Measurements from ENCODE around the gene USP49. TPM values are rescaled to one million over a fixed set of nuclear protein-coding genes. Genes with fewer than 3 reads are reported as not detected.

USP49 gene

DNA sequence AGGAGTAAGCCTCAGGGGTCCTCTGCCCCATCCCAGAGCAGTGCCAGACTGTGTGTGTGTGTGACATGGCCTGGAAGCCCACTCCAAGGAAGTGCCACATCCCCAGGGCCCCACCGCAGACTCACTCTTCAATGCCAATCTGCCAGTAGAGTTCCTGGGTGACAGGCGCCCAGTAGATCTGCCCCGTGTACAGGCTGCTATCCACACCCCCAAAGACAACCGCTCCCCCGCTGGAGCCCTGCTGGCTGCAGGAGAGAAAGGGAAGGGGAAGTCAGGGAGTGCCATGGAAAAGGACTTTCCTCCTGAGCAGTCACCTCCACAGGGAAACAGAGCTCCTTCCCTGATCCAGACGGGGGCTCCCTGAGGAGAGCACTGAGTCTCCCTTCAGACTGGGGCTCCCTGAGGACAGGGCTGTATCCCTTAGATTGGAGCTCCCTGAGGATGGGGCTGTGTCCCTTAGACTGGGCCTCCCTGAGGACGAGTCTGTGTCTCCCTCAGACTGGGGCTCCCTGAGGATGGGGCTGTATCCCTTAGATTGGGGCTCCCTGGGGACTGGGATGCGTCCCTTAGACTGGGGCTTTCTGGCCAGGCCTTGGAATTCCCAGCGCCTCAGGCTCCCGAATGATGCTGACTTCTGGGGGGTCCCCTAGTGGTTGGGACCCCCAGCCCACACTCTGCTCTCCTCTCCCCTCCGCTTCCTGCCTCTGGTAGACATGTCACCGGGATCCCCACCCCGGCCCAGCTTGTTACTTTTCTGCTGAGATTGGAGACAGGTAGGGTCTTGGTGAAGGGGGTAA, 154.6 kb downstream of the USP49 start:
- H3K36me3 ChIP-seq (replicated peaks in 1 of 2; ENCODE audit: control insufficient read depth in 2 of 2, insufficient read depth in 2 of 2, low read length in 2 of 2), result no peaks in the 10 kb centered on the region
- no peak overlapping the region for H3K4me3 ChIP-seq (ENCODE audit: low read length in 2 of 2)
- WGBS, 2 donors (ENCODE audit: extremely low coverage in 2 of 2, insufficient read length in 2 of 2, insufficient replicate concordance in 1 of 2), result no CpG with 5 or more reads among the region's 13 CpGs
- H3K27ac ChIP-seq (replicated peaks; ENCODE audit: low read length), result no peak overlapping the region
- peaks cover 0 to 27% (median 0%) of the 10 kb centered on the region in 3 experiments for H3K27me3 ChIP-seq (ENCODE audit: control insufficient read depth in 3 of 3, insufficient read depth in 3 of 3, low read depth in 1 of 3, low read length in 3 of 3)
- H3K14ac ChIP-seq (ENCODE audit: low read length), result peak overlapping the region; percentile 22
- no peak overlapping the region for H2BK120ac ChIP-seq (ENCODE audit: low read depth, low read length)
- H3K4me1 ChIP-seq (ENCODE audit: control insufficient read depth in 2 of 2, insufficient read depth in 1 of 2, low read depth in 1 of 2, low read length in 2 of 2), result peaks cover 5 to 13% of the 10 kb centered on the region in 2 donors
- H3K9ac ChIP-seq (ENCODE audit: low read depth, low read length, poor library complexity), result peak overlapping the region; percentile 1
- H3K23ac ChIP-seq (ENCODE audit: low read depth, low read length, poor library complexity), result no peak overlapping the region
- H2BK12ac ChIP-seq (ENCODE audit: low read length), result no peak overlapping the region
- DNase-seq (ENCODE audit: low spot score), result no peak
- H2BK5ac ChIP-seq (ENCODE audit: low read length), result no peak overlapping the region
- H2AFZ ChIP-seq (ENCODE audit: low read length), result no peak overlapping the region
- no peaks in the 10 kb centered on the region for H3K79me1 ChIP-seq (ENCODE audit: low read depth, low read length)
- H3K9me3 ChIP-seq (replicated peaks in 1 of 2; ENCODE audit: control insufficient read depth in 2 of 2, insufficient read depth in 1 of 2, low read depth in 1 of 2, low read length in 2 of 2), result no peaks in the 10 kb centered on the region
- peak overlapping the region; percentile 49 for H3K18ac ChIP-seq (ENCODE audit: low read length)
- no peak overlapping the region for H4K91ac ChIP-seq (ENCODE audit: low read depth, low read length, poor library complexity)
- H2BK15ac ChIP-seq (ENCODE audit: low read length), result peak overlapping the region; percentile 26
- H3K4me2 ChIP-seq (ENCODE audit: insufficient read depth, low read length, poor library complexity, severe bottlenecking), result no peak overlapping the region
- peak overlapping the region; percentile 64 for H2AK5ac ChIP-seq (ENCODE audit: low read depth, low read length)
- H3K4ac ChIP-seq (ENCODE audit: low read length), result no peak overlapping the region
- no peak overlapping the region for H4K8ac ChIP-seq (ENCODE audit: low read depth, low read length)

Small RNA genes lying within 50 kb of the gene (small RNA-seq; reads per million reads assigned to genes)
- gene AL365205.2 (ENCODE audit: insufficient read depth), result not detected
- gene AL365205.3 (ENCODE audit: insufficient read depth), result not detected
- gene RF00019 (ENCODE audit: insufficient read depth), result not detected
- not detected for gene RF00393 (ENCODE audit: insufficient read depth)

All from neuronal stem cell (in vitro differentiated cells).